Measurements from ENCODE around the gene ZBTB7B.

GRCh38 chr1:154978360-154978759 is 24.2 kb upstream of the ZBTB7B start:
- TF ChIP-seq EZH2 (IDR thresholded peaks at IDR 0.05; ENCODE audit: insufficient read depth, poor library complexity, severe bottlenecking) (no peak), EZH2phosphoT487 (IDR thresholded peaks at IDR 0.05; ENCODE audit: insufficient read depth, low read depth) (no peak)

Measured in GM23248 (cell line).